Prostate gland (tissue), 2 donors: Measurements from ENCODE around the gene ZSWIM9.

ENCODE experiments used
- POLR2A ChIP-seq: fragments of 450-650 bp; IDR thresholded peaks from one replicate; pipeline ENCODE4 v1.6.1; 2016; ENCODE audit warnings: antibody characterized with exemption, mild to moderate bottlenecking
- POLR2AphosphoS5 ChIP-seq: sonication (generic); formaldehyde crosslinking; IDR thresholded peaks from one replicate; pipeline ENCODE4 v1.6.1; 2017; ENCODE audit warnings: antibody characterized with exemption
- TF ChIP-seq, protein P1 (sequence below), 4 experiments: fragments of 200-600 bp in 2 of 4; fragments of 450-650 bp in 2 of 4; sonication (generic) in 2 of 4; IDR thresholded peaks; 1 replicate in 3 of 4; 2 replicates in 1 of 4; pipeline ENCODE4 v1.5.1; 2016 to 2019; ENCODE audit warnings: antibody characterized with exemption in 4 of 4, mild to moderate bottlenecking in 2 of 4, moderate library complexity in 2 of 4

DNA sequence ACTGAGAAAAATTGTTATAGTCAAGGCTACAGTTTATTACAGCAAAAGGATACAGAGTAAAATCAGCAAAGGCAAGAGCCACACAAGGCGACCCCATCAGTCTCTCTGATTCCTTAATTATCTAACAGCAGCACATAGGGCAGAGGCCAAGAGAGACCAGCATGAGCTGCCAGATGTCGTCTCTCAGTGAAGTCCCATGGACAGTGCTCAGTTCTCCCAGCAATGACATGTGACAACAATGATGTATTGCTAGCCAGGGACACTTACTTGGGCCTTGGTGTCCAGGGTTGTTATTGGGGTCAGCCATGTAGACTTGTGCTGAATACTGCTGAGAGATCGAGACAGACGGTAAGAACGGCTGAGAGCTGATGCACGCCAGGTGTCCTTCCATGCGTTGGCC lies 22.3 kb downstream of the ZSWIM9 start:
- TF ChIP-seq, protein P1, sequence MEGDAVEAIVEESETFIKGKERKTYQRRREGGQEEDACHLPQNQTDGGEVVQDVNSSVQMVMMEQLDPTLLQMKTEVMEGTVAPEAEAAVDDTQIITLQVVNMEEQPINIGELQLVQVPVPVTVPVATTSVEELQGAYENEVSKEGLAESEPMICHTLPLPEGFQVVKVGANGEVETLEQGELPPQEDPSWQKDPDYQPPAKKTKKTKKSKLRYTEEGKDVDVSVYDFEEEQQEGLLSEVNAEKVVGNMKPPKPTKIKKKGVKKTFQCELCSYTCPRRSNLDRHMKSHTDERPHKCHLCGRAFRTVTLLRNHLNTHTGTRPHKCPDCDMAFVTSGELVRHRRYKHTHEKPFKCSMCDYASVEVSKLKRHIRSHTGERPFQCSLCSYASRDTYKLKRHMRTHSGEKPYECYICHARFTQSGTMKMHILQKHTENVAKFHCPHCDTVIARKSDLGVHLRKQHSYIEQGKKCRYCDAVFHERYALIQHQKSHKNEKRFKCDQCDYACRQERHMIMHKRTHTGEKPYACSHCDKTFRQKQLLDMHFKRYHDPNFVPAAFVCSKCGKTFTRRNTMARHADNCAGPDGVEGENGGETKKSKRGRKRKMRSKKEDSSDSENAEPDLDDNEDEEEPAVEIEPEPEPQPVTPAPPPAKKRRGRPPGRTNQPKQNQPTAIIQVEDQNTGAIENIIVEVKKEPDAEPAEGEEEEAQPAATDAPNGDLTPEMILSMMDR (IDR thresholded peaks at IDR 0.05), result no peak
- TF ChIP-seq POLR2A, result no peak
- no peak for TF ChIP-seq POLR2AphosphoS5
